ENCODE results near the gene TRABD2A. TPM values are rescaled to one million over a fixed set of nuclear protein-coding genes. Genes with fewer than 3 reads are reported as not detected.
A peak's percentile ranks its signal among the peaks of the same experiment; 100 is the strongest.

Gene TRABD2A
- total RNA-seq (10 to 100 TPM; 20.3 to 20.8 TPM), polyA plus RNA-seq (36.6 TPM)

GRCh38 chr2:84880645-84881521 lies at the start of gene TRABD2A:
Gene TRABD2A, minus strand, starts transcription at chr2:84881084. Its CDS starts 45 bp downstream, at chr2:84881039.
- ChIA-PET POLR2A (interaction anchor here (0.8 to 4.3 kb wide), 9 partner anchors 8 to 422 kb away, joined by 3 to 45 read pairs (median 5); partner anchors contain the start of genes SUCLG1 and TMSB10), CTCF (interaction anchor here (1.0 to 11.2 kb wide), 20 partner anchors 8 to 388 kb away, joined by 3 to 160 read pairs (median 4); partner anchors contain the start of gene TMSB10)
- H3K9me3 Mint-ChIP-seq = no peaks in the 10 kb centered on the region
- Histone ChIP-seq H3K9me3 (ENCODE audit: low read length) (no peaks in the 10 kb centered on the region), H3K27me3 (ENCODE audit: insufficient read depth, low read length, poor library complexity, severe bottlenecking) (no peaks in the 10 kb centered on the region), H3K4me3 (ENCODE audit: low read length) (peak within 1 kb of the TSS; percentile 68), H3K36me3 (ENCODE audit: insufficient read depth, low read length) (no peaks in the 10 kb centered on the region), H3K27ac (ENCODE audit: low read depth, low read length) (peak within 1 kb of the TSS; percentile 58), H3K4me1 (ENCODE audit: insufficient read depth, low read length) (peaks cover 42% of the 10 kb centered on the region)
- peaks cover 0 to 15% (median 0%) of the 10 kb centered on the region in 3 donors for H3K36me3 Mint-ChIP-seq
- H3K4me1 Mint-ChIP-seq = peaks cover 40 to 68% (median 52%) of the 10 kb centered on the region in 3 donors
- H3K27ac Mint-ChIP-seq = peak within 1 kb of the TSS; percentile 74 to 98 (median 95)
- peaks cover 0 to 4% of the 10 kb centered on the region in 2 donors for H3K27me3 Mint-ChIP-seq
- peak within 1 kb of the TSS; percentile 90 to 99 (median 95) for H3K4me3 Mint-ChIP-seq
- DNase-seq = peak in 4 of 5 donors; percentile 47 to 75 (median 67)

- Mint-ChIP-seq H3K9me3 (no peaks in the 10 kb centered on the region), H3K4me1 (peaks cover 31 to 43% (median 42%) of the 10 kb centered on the region in 3 donors), H3K36me3 (peaks cover 0 to 3% (median 2%) of the 10 kb centered on the region in 3 donors), H3K27ac (peak overlapping the region; percentile 90 to 96 (median 92)), H3K27me3 (peaks cover 0 to 1% of the 10 kb centered on the region in 2 donors), H3K4me3 (peak overlapping the region; percentile 91 to 99 (median 96))
- H3K4me3 ChIP-seq (ENCODE audit: low read length) = no peak overlapping the region
- ChIA-PET CTCF (interaction anchor here (1.3 to 3.4 kb wide), 8 partner anchors 12 to 439 kb away, joined by 3 to 160 read pairs (median 18); partner anchors contain the start of gene TRABD2A), POLR2A (interaction anchor here (0.7 to 3.4 kb wide), 2 partner anchors 21 to 38 kb away, joined by 3 to 65 read pairs; partner anchors contain the start of gene TMSB10)
- no peaks in the 10 kb centered on the region for H3K36me3 ChIP-seq (ENCODE audit: insufficient read depth, low read length)
- H3K27ac ChIP-seq (ENCODE audit: low read depth, low read length) = no peak overlapping the region
- no peak for DNase-seq
- no peaks in the 10 kb centered on the region for H3K9me3 ChIP-seq (ENCODE audit: low read length)
- peaks cover 34% of the 10 kb centered on the region for H3K4me1 ChIP-seq (ENCODE audit: insufficient read depth, low read length)
- no peaks in the 10 kb centered on the region for H3K27me3 ChIP-seq (ENCODE audit: insufficient read depth, low read length, poor library complexity, severe bottlenecking)
These were observed 46.4 kb upstream of the TRABD2A start for GRCh38 chr2:84927275-84927627.

- CTCF ChIA-PET = interaction anchor here (0.6 to 4.4 kb wide), 82 partner anchors 9 to 468 kb away, joined by 3 to 160 read pairs (median 5); partner anchors contain the start of genes KCMF1, TMSB10 and TRABD2A
- H3K4me1 ChIP-seq (ENCODE audit: insufficient read depth, low read length) = peaks cover 29% of the 10 kb centered on the region
These were observed 45.0 kb upstream of the TRABD2A start for GRCh38 chr2:84925724-84926376.

GRCh38 chr2:84925336-84925723 lies 44.4 kb upstream of the TRABD2A start:
- Mint-ChIP-seq H3K4me1 (peaks cover 30 to 37% (median 34%) of the 10 kb centered on the region in 3 donors), H3K27me3 (peaks cover 0 to 1% of the 10 kb centered on the region in 2 donors), H3K4me3 (peak overlapping the region in 6 of 7 donors; percentile 91 to 99 (median 96)), H3K9me3 (no peaks in the 10 kb centered on the region), H3K36me3 (peaks cover 0 to 3% (median 2%) of the 10 kb centered on the region in 3 donors), H3K27ac (peak overlapping the region; percentile 83 to 94 (median 91))
- H3K36me3 ChIP-seq (ENCODE audit: insufficient read depth, low read length) = no peaks in the 10 kb centered on the region
- H3K4me1 ChIP-seq (ENCODE audit: insufficient read depth, low read length) = peaks cover 32% of the 10 kb centered on the region
- ChIA-PET CTCF (interaction anchor here (0.7 to 4.4 kb wide), 68 partner anchors 8 to 467 kb away, joined by 3 to 160 read pairs (median 5); partner anchors contain the start of genes KCMF1, TMSB10 and TRABD2A), POLR2A (interaction anchor here (0.5 to 3.4 kb wide), 13 partner anchors 15 to 636 kb away, joined by 3 to 65 read pairs (median 7); partner anchors contain the start of genes KCMF1, TMSB10 and TRABD2A)
- H3K27ac ChIP-seq (ENCODE audit: low read depth, low read length) = no peak overlapping the region
- H3K4me3 ChIP-seq (ENCODE audit: low read length) = peak overlapping the region; percentile 81
- no peaks in the 10 kb centered on the region for H3K9me3 ChIP-seq (ENCODE audit: low read length)
- no peaks in the 10 kb centered on the region for H3K27me3 ChIP-seq (ENCODE audit: insufficient read depth, low read length, poor library complexity, severe bottlenecking)
- DNase-seq = no peak

More at GRCh38 chr2:84925724-84926376, 45.0 kb upstream of the TRABD2A start:
- Histone ChIP-seq H3K9me3 (ENCODE audit: low read length) (no peaks in the 10 kb centered on the region), H3K27me3 (ENCODE audit: insufficient read depth, low read length, poor library complexity, severe bottlenecking) (no peaks in the 10 kb centered on the region), H3K36me3 (ENCODE audit: insufficient read depth, low read length) (no peaks in the 10 kb centered on the region), H3K4me3 (ENCODE audit: low read length) (peak overlapping the region; percentile 81), H3K27ac (ENCODE audit: low read depth, low read length) (no peak overlapping the region)
- Mint-ChIP-seq H3K4me1 (peaks cover 28 to 34% (median 33%) of the 10 kb centered on the region in 3 donors), H3K4me3 (peak overlapping the region; percentile 91 to 99 (median 96)), H3K27me3 (peaks cover 0 to 1% of the 10 kb centered on the region in 2 donors), H3K9me3 (no peaks in the 10 kb centered on the region), H3K27ac (peak overlapping the region; percentile 90 to 94 (median 91)), H3K36me3 (peaks cover 0 to 3% (median 2%) of the 10 kb centered on the region in 3 donors)
- DNase-seq = peak; percentile 95 to 98 (median 98)
- POLR2A ChIA-PET = interaction anchor here (0.7 to 3.4 kb wide), 14 partner anchors 14 to 401 kb away, joined by 3 to 65 read pairs (median 7); partner anchors contain the start of genes KCMF1, TMSB10 and TRABD2A

GRCh38 chr2:84924173-84925106 lies 43.6 kb upstream of the TRABD2A start:
- no peaks in the 10 kb centered on the region for H3K36me3 ChIP-seq (ENCODE audit: insufficient read depth, low read length)
- peak overlapping the region in 5 of 7 donors; percentile 10 to 65 (median 36) for H3K4me3 Mint-ChIP-seq
- H3K27me3 Mint-ChIP-seq = peaks cover 0 to 1% of the 10 kb centered on the region in 2 donors
- peaks cover 40% of the 10 kb centered on the region for H3K4me1 ChIP-seq (ENCODE audit: insufficient read depth, low read length)
- peaks cover 0 to 3% (median 2%) of the 10 kb centered on the region in 3 donors for H3K36me3 Mint-ChIP-seq
- CTCF ChIA-PET = interaction anchor here (1.1 to 4.4 kb wide), 26 partner anchors 7 to 438 kb away, joined by 3 to 160 read pairs (median 15); partner anchors contain the start of genes KCMF1, TMSB10 and TRABD2A
- peaks cover 39 to 43% (median 43%) of the 10 kb centered on the region in 3 donors for H3K4me1 Mint-ChIP-seq
- POLR2A ChIA-PET = interaction anchor here (0.5 to 3.4 kb wide), 7 partner anchors 18 to 637 kb away, joined by 3 to 65 read pairs (median 9); partner anchors contain the start of genes TMSB10 and TRABD2A
- no peak overlapping the region for H3K27ac ChIP-seq (ENCODE audit: low read depth, low read length)
- H3K9me3 Mint-ChIP-seq = no peaks in the 10 kb centered on the region
- DNase-seq = peak in 2 of 5 donors; percentile 58 to 64
- no peaks in the 10 kb centered on the region for H3K9me3 ChIP-seq (ENCODE audit: low read length)
- peak overlapping the region; percentile 15 for H3K4me3 ChIP-seq (ENCODE audit: low read length)
- H3K27me3 ChIP-seq (ENCODE audit: insufficient read depth, low read length, poor library complexity, severe bottlenecking) = no peaks in the 10 kb centered on the region
- peak overlapping the region in 7 of 8 donors; percentile 56 to 94 (median 87) for H3K27ac Mint-ChIP-seq

GRCh38 chr2:84923009-84923408 lies 42.1 kb upstream of the TRABD2A start:
- Mint-ChIP-seq H3K4me3 (no peak overlapping the region), H3K36me3 (peaks cover 0 to 3% (median 2%) of the 10 kb centered on the region in 3 donors), H3K4me1 (peaks cover 44 to 52% (median 51%) of the 10 kb centered on the region in 3 donors), H3K27me3 (peaks cover 0 to 1% of the 10 kb centered on the region in 2 donors), H3K9me3 (no peaks in the 10 kb centered on the region), H3K27ac (no peak overlapping the region)
- H3K27ac ChIP-seq (ENCODE audit: low read depth, low read length) = no peak overlapping the region
- no peak overlapping the region for H3K4me3 ChIP-seq (ENCODE audit: low read length)
- no peak for DNase-seq
- no peaks in the 10 kb centered on the region for H3K36me3 ChIP-seq (ENCODE audit: insufficient read depth, low read length)
- ChIA-PET POLR2A (no interaction called here), CTCF (interaction anchor here (1.4 to 4.4 kb wide), 2 partner anchors 16 to 182 kb away, joined by 3 to 66 read pairs; partner anchors contain the start of gene TMSB10)
- H3K4me1 ChIP-seq (ENCODE audit: insufficient read depth, low read length) = peaks cover 54% of the 10 kb centered on the region
- no peaks in the 10 kb centered on the region for H3K27me3 ChIP-seq (ENCODE audit: insufficient read depth, low read length, poor library complexity, severe bottlenecking)
- no peaks in the 10 kb centered on the region for H3K9me3 ChIP-seq (ENCODE audit: low read length)
